Cerebellar nuclear complex (tissue), 1 donor: Measurements from ENCODE around the gene MACF1.
"Not testable (repeated sequence)": the region's sequence is repeated elsewhere in the genome, so short reads cannot be mapped to it uniquely, and the experiment has no call there.

Source experiments
- DNase-seq, 2 experiments: peaks; one replicate each; lab custom pipeline; 2025; lab: John Stamatoyannopoulos, UW

Gene MACF1

DNA sequence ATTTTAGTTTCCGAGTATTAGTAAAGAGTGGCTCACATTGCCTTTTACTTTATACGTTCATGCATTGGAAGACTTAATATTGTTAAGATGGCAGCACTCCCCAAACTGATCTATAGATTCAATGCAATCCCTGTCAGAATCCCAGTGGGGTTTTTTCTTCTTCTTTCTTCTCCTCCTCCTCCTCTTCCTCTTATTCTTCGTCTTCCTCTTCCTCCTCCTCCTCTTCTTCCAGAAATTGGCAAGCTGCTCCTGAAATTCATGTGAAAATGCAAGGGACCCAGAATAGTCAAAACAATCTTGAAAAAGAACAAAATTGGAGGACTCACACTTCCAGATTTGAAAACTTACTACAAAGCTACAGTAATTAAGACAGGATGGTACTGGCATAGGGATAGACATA, 23.2 kb upstream of the MACF1 start:
- DNase-seq, result no peak

DNA sequence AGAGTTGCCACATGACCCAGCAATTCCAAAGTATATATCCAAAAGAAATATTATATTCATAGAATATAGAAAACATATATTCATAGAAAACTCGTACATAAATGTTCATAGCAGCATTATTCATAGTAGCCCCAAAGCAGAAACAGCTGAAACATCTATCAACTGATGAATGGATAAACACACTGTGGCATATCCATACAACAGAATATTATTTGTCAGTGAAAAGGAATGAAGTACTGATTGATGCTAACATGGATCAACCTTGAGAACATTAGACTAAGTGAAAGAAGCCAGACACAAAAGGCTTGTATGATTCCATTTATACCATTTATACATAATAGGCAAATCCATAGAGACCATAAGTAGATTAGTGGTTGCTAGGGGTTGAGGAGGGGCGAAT, 21.7 kb upstream of the MACF1 start:
- DNase-seq, result no peak

DNA sequence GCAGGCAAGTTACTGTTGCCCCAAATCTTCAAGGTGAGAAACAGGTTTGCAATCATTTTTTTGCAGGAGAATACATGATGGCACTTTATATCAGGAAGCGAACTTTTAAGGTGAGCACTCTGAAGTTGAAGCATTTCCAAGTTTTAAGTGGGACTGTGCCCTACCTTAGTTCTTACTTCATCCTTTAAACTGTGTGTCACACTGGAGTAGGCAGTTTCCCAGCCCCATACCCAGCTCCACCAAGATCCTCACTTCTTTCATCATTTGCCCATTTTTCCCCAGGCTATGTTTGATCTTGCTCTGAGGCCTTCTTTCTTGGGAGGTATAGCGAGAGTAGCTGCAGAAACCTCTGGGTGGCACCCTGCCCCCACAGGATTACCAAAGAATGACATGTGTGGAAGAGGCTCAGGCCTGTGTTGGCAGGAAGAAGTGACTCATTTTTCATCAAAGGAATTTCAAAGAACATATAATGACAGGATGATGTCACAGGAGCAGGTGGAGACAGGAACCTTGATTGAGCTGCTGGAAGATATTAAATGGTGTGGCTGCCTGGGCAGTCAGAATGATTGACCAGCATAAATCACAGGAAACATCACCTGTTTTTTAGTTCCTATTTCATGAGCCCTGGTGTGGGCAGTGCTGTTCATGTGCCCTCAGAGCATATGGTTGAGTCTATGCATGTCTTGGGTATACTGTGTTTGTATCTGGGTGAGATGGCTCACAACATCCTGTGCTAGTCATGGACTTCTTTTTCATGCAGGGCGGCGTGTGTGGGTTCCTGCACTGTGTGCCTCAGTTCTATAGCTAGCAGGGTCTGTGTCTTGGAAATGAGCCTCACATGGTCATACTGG, 20.8 kb upstream of the MACF1 start:
- DNase-seq, result no peak

GRCh38 chr1:39184354-39184818, 20.1 kb upstream of the MACF1 start:
- no peak for DNase-seq

- no peak for DNase-seq
Observed at GRCh38 chr1:39187275-39188046, 17.0 kb upstream of the MACF1 start.

GRCh38 chr1:39189592-39190041, 14.9 kb upstream of the MACF1 start:
- DNase-seq, result no peak

GRCh38 chr1:39190096-39190495, 14.4 kb upstream of the MACF1 start:
- no peak for DNase-seq

DNA sequence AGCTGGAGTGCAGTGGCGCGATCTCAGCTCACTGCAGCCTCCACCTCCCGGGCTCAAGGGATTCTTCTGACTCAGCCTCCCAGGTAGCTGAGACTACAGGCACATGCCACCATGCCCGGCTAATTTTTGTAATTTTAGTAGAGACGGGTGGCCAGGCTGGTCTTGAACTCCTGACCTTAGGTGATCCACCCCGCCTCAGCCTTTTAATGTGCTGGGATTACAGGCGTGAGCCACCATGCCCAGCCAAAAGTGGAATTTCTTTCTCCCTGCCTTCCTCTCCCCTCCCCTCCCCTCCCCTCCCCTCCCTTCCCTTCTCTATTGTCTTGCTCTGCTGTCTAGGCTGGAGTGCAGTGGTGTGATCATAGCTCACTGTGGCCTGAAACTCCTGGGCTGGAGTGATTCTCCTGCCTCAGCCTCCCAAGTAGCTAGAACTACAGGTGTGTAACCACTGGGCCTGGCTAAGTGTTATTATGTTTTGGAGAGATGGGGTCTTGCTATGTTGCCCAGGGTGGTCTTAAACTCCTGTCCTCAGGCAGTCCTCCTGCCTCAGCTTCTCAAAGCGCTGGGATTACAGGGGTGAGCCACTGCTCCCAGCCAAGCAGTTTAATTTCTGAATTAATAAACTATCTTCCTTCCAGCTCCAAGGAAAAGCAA, 10.0 kb upstream of the MACF1 start:
- no peak for DNase-seq

DNA sequence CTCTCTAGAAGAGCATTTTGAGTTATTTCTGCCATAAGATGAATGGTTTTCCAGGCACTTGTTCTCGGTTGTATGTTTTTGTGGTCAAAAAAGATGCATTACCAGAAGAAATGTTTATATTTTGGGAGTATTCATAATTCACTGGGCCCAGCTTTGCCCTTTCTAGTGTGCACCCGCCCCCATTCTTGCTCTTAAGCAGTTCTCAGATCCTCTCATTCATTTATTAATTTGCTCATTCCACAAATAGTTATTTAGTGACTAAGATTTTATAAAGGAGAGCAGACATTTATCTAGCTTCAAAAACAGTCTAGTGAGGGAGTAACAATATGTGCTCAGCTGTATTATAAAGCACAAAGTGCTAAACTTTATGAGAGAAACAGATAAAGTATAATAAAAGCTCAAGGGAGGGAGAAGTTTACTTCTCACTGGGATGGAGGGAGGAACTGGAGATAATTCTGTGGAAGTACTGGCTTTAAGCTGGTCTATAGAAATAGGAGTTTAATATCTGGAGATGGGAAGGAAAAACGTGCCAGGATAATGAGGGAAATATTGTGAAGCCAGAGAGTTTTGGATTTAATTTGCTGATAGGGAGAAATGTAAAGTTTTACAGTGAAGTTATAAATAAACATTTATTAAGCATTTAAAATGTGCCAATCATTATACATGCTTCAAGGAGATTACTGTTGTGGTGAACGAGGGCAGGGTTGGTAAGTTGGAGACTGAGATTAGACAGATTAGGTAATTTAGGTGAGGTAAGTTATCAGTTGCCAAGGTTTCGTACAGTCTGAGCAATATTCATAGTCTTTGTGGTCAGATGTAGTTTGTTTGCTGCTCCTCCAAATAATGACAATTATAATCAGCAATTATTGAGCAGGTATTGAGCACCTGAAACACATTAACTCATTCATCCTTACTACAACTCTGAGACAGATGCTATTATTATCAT, 9.1 kb upstream of the MACF1 start:
- no peak for DNase-seq

DNA sequence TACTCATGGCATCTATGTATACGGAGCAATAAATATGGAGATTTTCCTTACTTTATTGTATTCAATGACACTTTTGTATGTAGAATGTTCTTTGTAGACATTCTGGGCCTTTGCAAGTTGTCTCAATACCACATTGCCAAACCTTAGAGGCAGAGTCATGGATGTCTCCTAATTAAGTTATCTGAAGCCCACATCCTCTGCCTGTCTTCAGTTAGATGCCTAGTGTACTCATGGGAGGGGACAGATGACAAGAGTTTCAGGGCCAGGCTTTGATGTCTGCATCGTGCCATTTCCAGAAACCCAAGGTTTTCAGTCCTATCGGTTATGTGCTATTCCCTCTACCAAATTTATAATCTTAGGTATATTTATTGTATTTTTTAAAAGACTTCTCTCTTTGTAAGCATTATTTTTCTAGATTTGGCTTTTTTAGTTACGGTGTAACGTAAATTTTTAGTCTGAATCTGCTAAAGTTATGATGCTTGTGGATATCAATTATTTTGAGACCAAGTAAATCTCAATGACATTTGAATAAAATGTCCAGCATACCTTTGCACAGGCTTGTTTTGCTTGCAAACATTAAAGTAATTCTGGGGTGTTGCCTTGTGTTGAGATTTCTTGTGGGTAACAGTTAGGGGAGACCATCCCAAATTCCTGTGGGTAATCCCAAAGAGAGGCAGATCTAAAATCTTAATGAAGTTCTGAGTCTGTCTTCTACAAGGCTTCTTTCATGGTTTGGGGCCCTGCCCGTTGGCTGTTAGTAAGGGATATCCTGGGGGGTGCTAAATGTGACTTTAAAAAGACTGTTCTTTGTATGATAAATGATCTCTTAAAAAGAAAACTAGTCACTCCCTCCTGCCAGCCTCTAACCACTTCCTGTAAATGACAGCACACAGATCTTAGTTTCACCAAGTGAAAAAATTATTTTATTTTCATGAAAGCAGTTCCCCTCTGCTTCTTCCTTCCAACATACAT, 8.0 kb upstream of the MACF1 start:
- DNase-seq, result no peak

GRCh38 chr1:39199593-39199992, 4.9 kb upstream of the MACF1 start:
- no peak for DNase-seq

DNA sequence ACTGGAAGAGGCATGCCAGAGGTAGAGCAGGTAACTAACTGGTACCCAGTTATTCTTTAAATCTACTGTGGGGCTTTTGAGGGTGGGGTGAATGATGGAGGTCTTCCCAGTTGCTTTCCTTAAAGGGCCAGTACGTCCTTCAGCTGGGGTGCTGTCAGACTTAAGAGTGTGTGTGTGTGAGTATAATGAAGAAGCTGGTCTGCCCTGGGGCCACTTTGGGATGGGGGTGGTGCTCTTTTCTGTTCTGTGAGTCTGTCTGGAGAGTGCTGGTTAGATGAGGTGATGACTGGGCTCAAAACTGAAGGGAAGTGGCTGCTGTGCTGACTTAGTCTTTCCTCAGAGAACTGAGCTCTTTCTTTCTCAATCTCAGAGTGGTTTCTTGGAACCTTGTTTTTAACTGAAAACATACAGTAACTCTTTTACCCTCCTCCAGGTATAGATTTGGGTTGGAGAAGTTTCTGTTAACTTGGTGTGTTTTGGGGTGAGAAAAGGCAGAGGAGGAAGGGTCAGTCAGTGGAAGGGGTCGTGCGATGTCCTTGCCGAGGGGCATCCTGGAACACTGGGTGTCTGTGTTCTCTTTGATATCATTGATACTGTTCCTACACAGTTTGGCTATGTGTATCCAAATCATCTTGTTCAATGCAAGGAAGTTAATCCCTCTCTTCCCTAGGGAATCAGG, 746 bp downstream of the MACF1 start:
- no peak for DNase-seq

GRCh38 chr1:39205781-39206464, 1.4 kb downstream of the MACF1 start:
- no peak for DNase-seq

- DNase-seq, result not testable (repeated sequence)
Observed at GRCh38 chr1:39208360-39208759, 3.9 kb downstream of the MACF1 start.

DNA sequence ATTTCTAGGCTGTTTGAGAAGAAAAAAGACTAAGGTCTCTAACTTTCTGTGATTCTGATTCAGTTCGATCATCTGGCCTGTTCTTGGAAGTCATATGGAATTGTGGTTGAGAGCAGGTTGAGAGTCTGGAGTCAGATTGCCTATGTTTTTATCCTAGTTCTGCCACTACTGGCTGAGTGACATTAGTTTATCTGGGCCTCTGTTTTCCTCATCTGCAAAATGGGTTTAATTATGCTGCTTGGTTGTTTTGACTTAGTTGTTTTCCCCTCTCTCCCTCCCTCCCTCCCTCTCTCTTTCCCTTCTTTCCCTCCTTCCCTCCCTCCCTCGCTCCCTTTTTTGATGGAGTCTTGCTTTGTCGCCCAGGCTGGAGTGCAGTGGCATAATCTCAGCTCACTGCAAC, 6.2 kb downstream of the MACF1 start:
- no peak for DNase-seq

DNA sequence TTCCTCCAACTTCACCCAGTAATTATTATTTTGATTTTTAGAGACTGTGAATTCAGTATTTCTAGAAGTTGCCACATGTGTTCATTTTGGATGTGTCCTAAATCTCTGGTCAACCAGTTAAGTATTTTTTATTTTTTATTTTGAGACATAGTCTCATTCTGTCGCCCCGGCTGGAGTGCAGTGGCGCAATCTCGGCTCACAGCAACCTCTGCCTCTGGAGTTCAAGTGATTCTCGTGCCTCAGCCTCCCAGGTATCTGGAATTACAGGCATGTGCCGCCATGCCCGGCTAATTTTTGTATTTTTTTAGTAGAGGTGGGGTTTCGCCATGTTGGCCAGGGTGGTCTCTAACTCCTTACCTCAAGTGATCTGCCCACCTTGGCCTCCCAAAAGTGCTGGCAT, 8.0 kb downstream of the MACF1 start:
- DNase-seq, result no peak

DNA sequence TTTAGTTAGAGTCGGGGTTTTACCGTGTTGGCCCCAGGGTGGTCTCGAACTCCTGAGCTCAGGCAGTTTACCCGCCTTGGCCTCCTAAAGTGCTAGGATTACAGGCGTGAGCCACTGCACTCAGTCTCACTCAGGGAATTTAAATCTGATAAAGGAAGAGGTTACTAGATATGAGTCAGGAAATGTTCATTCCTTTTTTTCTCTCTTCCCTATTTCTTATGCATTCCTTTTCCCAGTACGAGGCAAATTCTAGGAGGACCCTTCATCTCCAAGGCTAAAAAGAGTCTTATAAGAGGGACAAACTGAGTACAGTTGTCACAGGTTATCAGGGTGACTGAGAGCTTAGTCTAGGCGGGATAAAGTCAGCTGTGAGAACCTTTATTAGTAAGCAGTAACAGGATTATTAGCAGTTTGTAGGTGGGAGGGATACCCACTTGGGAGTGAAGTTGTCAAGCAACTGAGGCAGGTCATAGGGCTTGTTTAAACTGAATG, 9.1 kb downstream of the MACF1 start:
- DNase-seq, result no peak

- DNase-seq, result no peak
Observed at GRCh38 chr1:39214021-39214713, 9.7 kb downstream of the MACF1 start.

GRCh38 chr1:39214714-39214997, 10.2 kb downstream of the MACF1 start:
- no peak for DNase-seq
